Measurements from ENCODE around the gene GPC3. TPM values are rescaled to one million over a fixed set of nuclear protein-coding genes. Genes with fewer than 3 reads are reported as not detected.

Gene GPC3
- total RNA-seq, 2 experiments from 2014 or later, result 0.58 to 0.63 TPM

DNA sequence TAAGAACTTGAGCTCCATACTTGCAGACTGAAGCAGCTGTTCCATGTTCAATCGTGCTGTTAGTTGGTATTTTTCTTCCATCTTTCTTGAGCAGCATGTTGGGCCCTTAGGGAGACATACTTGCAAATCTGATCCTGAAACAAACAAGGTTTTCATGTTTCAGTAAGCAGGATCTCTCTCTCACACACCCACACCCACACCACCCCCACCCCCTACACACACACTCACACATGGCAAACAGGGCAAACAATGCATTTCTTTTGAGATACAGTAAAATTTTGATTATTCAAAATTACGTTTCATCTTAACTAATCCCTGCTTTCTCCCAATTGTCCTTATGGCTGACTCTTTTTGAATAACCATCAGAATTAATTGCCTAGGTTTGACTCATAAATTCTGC is 32.3 kb downstream of the GPC3 start:
- H3K9me3 Mint-ChIP-seq, result peaks cover 3% of the 10 kb centered on the region
- no peak overlapping the region for H3K4me3 Mint-ChIP-seq
- DNase-seq (no peak), ATAC-seq (no peak)
- no peaks in the 10 kb centered on the region for H3K4me1 Mint-ChIP-seq (ENCODE audit: low read depth)
- TF ChIP-seq, protein P1, sequence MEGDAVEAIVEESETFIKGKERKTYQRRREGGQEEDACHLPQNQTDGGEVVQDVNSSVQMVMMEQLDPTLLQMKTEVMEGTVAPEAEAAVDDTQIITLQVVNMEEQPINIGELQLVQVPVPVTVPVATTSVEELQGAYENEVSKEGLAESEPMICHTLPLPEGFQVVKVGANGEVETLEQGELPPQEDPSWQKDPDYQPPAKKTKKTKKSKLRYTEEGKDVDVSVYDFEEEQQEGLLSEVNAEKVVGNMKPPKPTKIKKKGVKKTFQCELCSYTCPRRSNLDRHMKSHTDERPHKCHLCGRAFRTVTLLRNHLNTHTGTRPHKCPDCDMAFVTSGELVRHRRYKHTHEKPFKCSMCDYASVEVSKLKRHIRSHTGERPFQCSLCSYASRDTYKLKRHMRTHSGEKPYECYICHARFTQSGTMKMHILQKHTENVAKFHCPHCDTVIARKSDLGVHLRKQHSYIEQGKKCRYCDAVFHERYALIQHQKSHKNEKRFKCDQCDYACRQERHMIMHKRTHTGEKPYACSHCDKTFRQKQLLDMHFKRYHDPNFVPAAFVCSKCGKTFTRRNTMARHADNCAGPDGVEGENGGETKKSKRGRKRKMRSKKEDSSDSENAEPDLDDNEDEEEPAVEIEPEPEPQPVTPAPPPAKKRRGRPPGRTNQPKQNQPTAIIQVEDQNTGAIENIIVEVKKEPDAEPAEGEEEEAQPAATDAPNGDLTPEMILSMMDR (IDR thresholded peaks at IDR 0.05), result no peak
- no peaks in the 10 kb centered on the region for H3K36me3 Mint-ChIP-seq (ENCODE audit: low read depth)
- ChIA-PET CTCF (no interaction called here), POLR2A (no interaction called here)
- H3K27me3 Mint-ChIP-seq, result no peaks in the 10 kb centered on the region
- intact Hi-C loops (cut with micrococcal nuclease), result no loop called here
- H3K27ac Mint-ChIP-seq, result no peak overlapping the region

DNA sequence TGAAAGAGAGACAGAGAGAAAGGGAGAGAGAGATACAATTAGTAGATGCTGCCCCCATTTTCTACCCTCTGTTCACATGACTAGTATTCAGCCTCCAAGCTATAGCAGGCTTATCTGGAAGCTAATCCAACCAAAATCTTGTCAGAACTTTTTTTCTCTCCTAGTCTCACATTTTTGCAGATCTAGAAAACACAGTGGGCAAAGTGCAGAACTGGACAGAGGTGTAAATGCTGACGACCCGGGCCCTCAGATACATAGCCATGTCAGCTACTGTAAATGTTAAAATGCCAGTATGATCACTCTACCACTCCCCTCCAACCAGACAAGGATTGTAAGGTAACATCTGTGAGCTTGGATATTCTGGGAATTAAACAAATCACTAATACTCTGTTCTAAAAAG is 34.3 kb downstream of the GPC3 start:
- intact Hi-C loops (cut with micrococcal nuclease), result no loop called here
- no peaks in the 10 kb centered on the region for H3K36me3 Mint-ChIP-seq (ENCODE audit: low read depth)
- H3K27ac Mint-ChIP-seq, result no peak overlapping the region

DNA sequence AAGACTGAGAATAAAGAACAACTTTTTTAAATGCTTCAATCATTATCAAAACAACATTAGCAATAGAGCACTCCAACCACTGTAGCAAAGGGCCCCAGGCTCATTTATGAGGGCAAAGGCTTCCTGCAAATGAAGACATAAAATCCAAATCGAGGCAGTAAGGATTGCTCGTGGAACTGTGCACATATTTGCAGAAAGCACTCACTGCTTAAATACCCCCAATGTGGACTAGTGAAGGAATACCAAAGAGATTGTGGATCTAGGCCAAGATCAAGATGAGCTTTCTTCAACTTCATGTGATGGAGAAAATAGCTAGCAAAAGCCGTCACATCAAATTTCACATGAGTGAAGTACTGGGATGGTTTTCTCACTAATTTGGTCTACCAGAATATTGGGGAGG is 35.2 kb downstream of the GPC3 start:
- POLR2A ChIA-PET, result no interaction called here
- no peak overlapping the region for H3K4me3 Mint-ChIP-seq
- no peaks in the 10 kb centered on the region for H3K27me3 Mint-ChIP-seq
- CTCF ChIA-PET, result no interaction called here
- intact Hi-C loops (cut with micrococcal nuclease), result no loop called here
- no peak overlapping the region for H3K27ac Mint-ChIP-seq
- DNase-seq (no peak), ATAC-seq (no peak)
- H3K36me3 Mint-ChIP-seq (ENCODE audit: low read depth), result no peaks in the 10 kb centered on the region
- no peaks in the 10 kb centered on the region for H3K4me1 Mint-ChIP-seq (ENCODE audit: low read depth)
- H3K9me3 Mint-ChIP-seq, result peaks cover 3% of the 10 kb centered on the region
- TF ChIP-seq, protein P1 (IDR thresholded peaks at IDR 0.05), result no peak

More for the DNA sequence above, 34.3 kb downstream of the GPC3 start:
- TF ChIP-seq, protein P1 (IDR thresholded peaks at IDR 0.05), result no peak
- POLR2A ChIA-PET, result no interaction called here
- DNase-seq (no peak), ATAC-seq (no peak)
- no peaks in the 10 kb centered on the region for H3K27me3 Mint-ChIP-seq
- no peaks in the 10 kb centered on the region for H3K4me1 Mint-ChIP-seq (ENCODE audit: low read depth)
- H3K9me3 Mint-ChIP-seq, result peaks cover 3% of the 10 kb centered on the region
- CTCF ChIA-PET, result no interaction called here
- H3K4me3 Mint-ChIP-seq, result no peak overlapping the region

DNA sequence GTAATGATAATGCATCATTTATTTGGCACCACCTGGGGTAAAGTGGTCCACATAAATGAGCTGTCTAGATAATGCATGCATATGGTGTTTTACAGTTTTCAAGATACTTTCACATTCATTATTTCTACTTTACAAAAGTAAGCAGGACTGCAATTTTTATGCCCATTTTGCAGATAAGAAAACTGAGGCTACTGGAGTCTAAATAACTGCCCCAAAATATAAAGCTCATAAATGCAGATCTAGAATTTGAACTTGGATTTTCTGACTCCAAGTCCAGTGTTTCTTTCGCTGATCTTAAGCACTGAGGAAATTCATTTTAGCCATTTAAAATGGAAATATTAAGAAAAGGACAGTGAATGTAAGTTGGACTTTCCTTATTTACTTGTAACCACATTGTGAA is 36.5 kb downstream of the GPC3 start:
- no peaks in the 10 kb centered on the region for H3K27me3 Mint-ChIP-seq
- no peaks in the 10 kb centered on the region for H3K4me1 Mint-ChIP-seq (ENCODE audit: low read depth)
- ChIA-PET POLR2A (no interaction called here), CTCF (interaction anchor here (1.1 to 1.7 kb wide), 2 partner anchors 10 to 156 kb away, joined by 3 to 5 read pairs; no protein-coding TSS in a partner anchor)
- ATAC-seq, result no peak
- H3K9me3 Mint-ChIP-seq, result peaks cover 3% of the 10 kb centered on the region
- H3K4me3 Mint-ChIP-seq, result no peak overlapping the region
- H3K36me3 Mint-ChIP-seq (ENCODE audit: low read depth), result no peaks in the 10 kb centered on the region
- DNase-seq, result no peak
- TF ChIP-seq, protein P1 (IDR thresholded peaks at IDR 0.05), result no peak
- intact Hi-C loops (cut with micrococcal nuclease), result no loop called here
- H3K27ac Mint-ChIP-seq, result no peak overlapping the region

DNA sequence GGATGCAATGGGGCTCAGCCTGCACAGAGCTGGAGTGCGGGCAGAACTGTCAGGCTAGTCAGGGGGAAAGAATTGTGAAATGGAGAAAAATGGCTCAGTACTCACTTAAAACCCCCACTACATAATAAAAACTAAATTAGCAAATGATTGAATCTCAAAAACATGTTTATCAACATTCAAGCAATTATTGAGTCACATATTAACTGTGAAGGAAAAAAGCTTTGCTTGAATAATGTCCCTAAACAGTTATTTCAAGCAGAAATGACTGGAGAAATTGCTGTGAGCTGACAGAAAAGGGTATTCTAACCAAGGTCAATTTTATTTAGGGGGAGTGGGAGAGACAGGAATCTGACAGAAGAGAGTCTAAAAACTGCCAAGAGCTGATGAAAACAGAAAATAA is 37.4 kb downstream of the GPC3 start:
- Mint-ChIP-seq H3K27me3 (no peaks in the 10 kb centered on the region), H3K4me3 (no peak overlapping the region), H3K4me1 (ENCODE audit: low read depth) (no peaks in the 10 kb centered on the region), H3K27ac (no peak overlapping the region), H3K9me3 (no peaks in the 10 kb centered on the region), H3K36me3 (ENCODE audit: low read depth) (no peaks in the 10 kb centered on the region)
- ChIA-PET CTCF (interaction anchor here (1.1 to 1.7 kb wide), 2 partner anchors 11 to 155 kb away, joined by 3 to 5 read pairs; no protein-coding TSS in a partner anchor), POLR2A (no interaction called here)
- ATAC-seq (no peak), DNase-seq (no peak)
- intact Hi-C loops (cut with micrococcal nuclease), result no loop called here
- TF ChIP-seq, protein P1 (IDR thresholded peaks at IDR 0.05), result no peak

Measured in activated CD8-positive, alpha-beta T cell treated with anti-CD3 and anti-CD28 coated beads for 36 hours (primary cell).